H9 (cell line): Measurements from ENCODE around the gene IGF1R. TPM values are rescaled to one million over a fixed set of nuclear protein-coding genes. Genes with fewer than 3 reads are reported as not detected.

Source experiments
- DNase-seq: peaks from one replicate; pipeline ENCODE4 v3.0.0-alpha.2; 2017
- H2AFZ ChIP-seq: one replicate; pipeline ENCODE4 v1.6.1; 2013; ENCODE audit warnings: mild to moderate bottlenecking, low read length, control low read depth, moderate library complexity
- H2AK5ac ChIP-seq: 2 replicates; pipeline ENCODE4 v1.6.1; 2013; ENCODE audit warnings: low read length, control low read depth, mixed read lengths; ENCODE audit not compliant: insufficient read length
- H2BK120ac ChIP-seq: one replicate; pipeline ENCODE4 v1.6.1; 2013; ENCODE audit warnings: low read depth, mild to moderate bottlenecking, low read length, control low read depth, inconsistent platforms; ENCODE audit not compliant: poor library complexity, severe bottlenecking
- H2BK12ac ChIP-seq: 2 replicates; pipeline ENCODE4 v1.6.1; 2013; ENCODE audit warnings: low read length, control low read depth, mixed read lengths, low read depth; ENCODE audit not compliant: insufficient read length
- H2BK15ac ChIP-seq: 2 replicates; pipeline ENCODE4 v1.6.1; 2013; ENCODE audit warnings: low read depth, low read length, control low read depth
- H2BK20ac ChIP-seq: one replicate; pipeline ENCODE4 v1.6.1; 2013; ENCODE audit warnings: low read depth, mild to moderate bottlenecking, low read length, control low read depth, inconsistent platforms; ENCODE audit not compliant: poor library complexity, severe bottlenecking
- H2BK5ac ChIP-seq: 2 replicates; pipeline ENCODE4 v1.6.1; 2013; ENCODE audit warnings: low read length, control low read depth, mixed read lengths; ENCODE audit not compliant: insufficient read length
- H3K14ac ChIP-seq: 2 replicates; pipeline ENCODE4 v1.6.1; 2013; ENCODE audit warnings: low read length, control low read depth; ENCODE audit not compliant: insufficient read depth
- H3K18ac ChIP-seq: 2 replicates; pipeline ENCODE4 v1.6.1; 2013; ENCODE audit warnings: low read depth, mild to moderate bottlenecking, mixed read lengths, low read length, control low read depth; ENCODE audit not compliant: insufficient read length
- H3K23ac ChIP-seq: 2 replicates; pipeline ENCODE4 v1.6.1; 2013; ENCODE audit warnings: low read length, control low read depth, mixed read lengths, low read depth; ENCODE audit not compliant: insufficient read length
- H3K23me2 ChIP-seq: 2 replicates; pipeline ENCODE4 v1.6.1; 2013; ENCODE audit warnings: low read depth, mild to moderate bottlenecking, mixed read lengths, low read length, control low read depth; ENCODE audit not compliant: insufficient read length, poor library complexity, severe bottlenecking
- H3K27ac ChIP-seq: 2 replicates; pipeline ENCODE4 v1.5.1; 2013; ENCODE audit warnings: low read length, control low read depth, mixed read lengths, low read depth; ENCODE audit not compliant: insufficient read length
- H3K27me3 ChIP-seq: 2 replicates; pipeline ENCODE4 v1.6.1; 2013; ENCODE audit warnings: low read length, control low read depth, inconsistent platforms; ENCODE audit not compliant: insufficient read depth
- H3K4ac ChIP-seq: 2 replicates; pipeline ENCODE4 v1.6.1; 2013; ENCODE audit warnings: low read depth, mild to moderate bottlenecking, control low read depth, inconsistent platforms, low read length, moderate library complexity
- H3K4me1 ChIP-seq: 2 replicates; pipeline ENCODE4 v1.6.1; 2013; ENCODE audit warnings: low read length, control low read depth, inconsistent platforms; ENCODE audit not compliant: insufficient read depth
- H3K4me2 ChIP-seq: 2 replicates; pipeline ENCODE4 v1.6.1; 2013; ENCODE audit warnings: low read length, control low read depth, mixed read lengths; ENCODE audit not compliant: insufficient read length, insufficient read depth
- H3K56ac ChIP-seq: 2 replicates; pipeline ENCODE4 v1.6.1; 2013; ENCODE audit warnings: low read depth, mild to moderate bottlenecking, mixed read lengths, low read length, control low read depth; ENCODE audit not compliant: insufficient read length
- H3K79me1 ChIP-seq: 2 replicates; pipeline ENCODE4 v1.6.1; 2013; ENCODE audit warnings: low read depth, mild to moderate bottlenecking, moderate library complexity, low read length, control low read depth, inconsistent platforms; ENCODE audit not compliant: insufficient read depth, poor library complexity, severe bottlenecking
- H3K79me2 ChIP-seq: 2 replicates; pipeline ENCODE4 v1.6.1; 2013; ENCODE audit warnings: low read length, control low read depth, inconsistent platforms; ENCODE audit not compliant: insufficient read depth
- H3K9ac ChIP-seq: 2 replicates; pipeline ENCODE4 v1.6.1; 2013; ENCODE audit warnings: low read length, control low read depth, mixed read lengths; ENCODE audit not compliant: insufficient read length; ENCODE audit errors: extremely low read depth
- H3K9me3 ChIP-seq: one replicate; pipeline ENCODE4 v1.6.1; 2013; ENCODE audit warnings: low read depth, low read length, inconsistent platforms; ENCODE audit not compliant: control insufficient read depth
- H3T11ph ChIP-seq: one replicate; pipeline ENCODE4 v1.6.1; 2013; ENCODE audit warnings: mild to moderate bottlenecking, low read length, control low read depth, inconsistent platforms
- H4K20me1 ChIP-seq: one replicate; pipeline ENCODE4 v1.6.1; 2013; ENCODE audit not compliant: control insufficient read depth, insufficient read length, insufficient read depth
- H4K5ac ChIP-seq: 2 replicates; pipeline ENCODE4 v1.6.1; 2013; ENCODE audit warnings: low read depth, mild to moderate bottlenecking, mixed read lengths, low read length, control low read depth; ENCODE audit not compliant: insufficient read length
- H4K8ac ChIP-seq: replicated peaks from 2 replicates; pipeline ENCODE4 v1.6.1; 2013; ENCODE audit warnings: low read length, control low read depth, mixed read lengths, low read depth; ENCODE audit not compliant: insufficient read length
- H4K91ac ChIP-seq: 2 replicates; pipeline ENCODE4 v1.6.1; 2013; ENCODE audit warnings: low read depth, mild to moderate bottlenecking, moderate library complexity, mixed read lengths, low read length, control low read depth; ENCODE audit not compliant: insufficient read length
- H3K27ac Mint-ChIP-seq, 3 experiments: 2 replicates in 2 of 3; 3 replicates in 1 of 3; pipeline ENCODE4 v1.8.0; 2020 to 2021; ENCODE audit warnings: mixed read lengths in 3 of 3, mild to moderate bottlenecking in 1 of 3, moderate library complexity in 1 of 3
- H3K27me3 Mint-ChIP-seq: 2 replicates; pipeline ENCODE4 v1.8.0; 2021; ENCODE audit warnings: low read depth, mild to moderate bottlenecking, moderate library complexity, mixed read lengths
- H3K36me3 Mint-ChIP-seq, 3 experiments: 2 replicates in 2 of 3; 3 replicates in 1 of 3; pipeline ENCODE4 v1.8.0; 2020 to 2021; ENCODE audit warnings: low read depth in 3 of 3, mixed read lengths in 3 of 3; ENCODE audit not compliant: insufficient read depth in 1 of 3
- H3K4me1 Mint-ChIP-seq, 2 experiments: 2 replicates each; pipeline ENCODE4 v1.8.0; 2020; ENCODE audit warnings: mixed read lengths in 2 of 2
- H3K4me3 Mint-ChIP-seq, 2 experiments: 2 replicates in 1 of 2; 3 replicates in 1 of 2; pipeline ENCODE4 v1.8.0; 2020 to 2021; ENCODE audit warnings: mild to moderate bottlenecking in 2 of 2, mixed read lengths in 2 of 2, moderate library complexity in 1 of 2
- H3K9me3 Mint-ChIP-seq, 2 experiments: 2 replicates in 1 of 2; 3 replicates in 1 of 2; pipeline ENCODE4 v1.8.0; 2020; ENCODE audit warnings: mild to moderate bottlenecking in 2 of 2, mixed read lengths in 2 of 2, moderate library complexity in 1 of 2
- CTCF ChIP-seq: fragments of 200-600 bp; sonication (generic); conservative IDR thresholded peaks from 3 replicates; pipeline ENCODE4 v1.8.0; 2021; ENCODE audit warnings: antibody characterized with exemption, mild to moderate bottlenecking
- WGBS: extraction: QIAGEN DNeasy Blood & Tissue Kit; methylation state at CpG from one replicate; pipeline ENCODE4 v1.1.7; 2013; ENCODE audit warnings: missing lambda C conversion rate, low lambda C conversion rate, mixed read lengths; ENCODE audit not compliant: insufficient read length; ENCODE audit errors: extremely low coverage; 5-methylcytosine and 5-hydroxymethylcytosine counted together
- total RNA-seq: library from RNA; stranded (reverse); gene quantifications from 2 replicates; pipeline ENCODE4 v1.2.1, GENCODE V29; 2021

Gene IGF1R
- total RNA-seq, 1 experiment from 2014 or later, result 70.0 TPM

- Histone ChIP-seq H3T11ph (peak overlapping the region; percentile 21), H3K4me1 (peaks cover 28% of the 10 kb centered on the region), H2BK5ac (no peak overlapping the region), H2AK5ac (no peak overlapping the region), H4K20me1 (no peaks in the 10 kb centered on the region), H2BK15ac (no peak overlapping the region), H3K9ac (peak overlapping the region; percentile 9), H3K4me2 (peak overlapping the region; percentile 60), H4K5ac (no peak overlapping the region), H3K23me2 (peaks cover 8% of the 10 kb centered on the region), H3K9me3 (no peaks in the 10 kb centered on the region), H3K79me2 (peaks cover 47% of the 10 kb centered on the region; the same call in 1 of the 2 replicates), H3K27ac (peak overlapping the region; percentile 77), H3K27me3 (no peaks in the 10 kb centered on the region), H4K8ac (no peak overlapping the region), H3K56ac (no peak overlapping the region), H3K4ac (no peak overlapping the region), H3K23ac (no peak overlapping the region), H4K91ac (no peak overlapping the region), H2BK12ac (peak overlapping the region; percentile 80), H2BK120ac (peak overlapping the region; percentile 87), H3K18ac (peak overlapping the region; percentile 87), H3K79me1 (no peaks in the 10 kb centered on the region), H3K14ac (peak overlapping the region; percentile 85; the same call in 1 of the 2 replicates), H2BK20ac (no peak overlapping the region), H2AFZ (no peak overlapping the region)
- DNase-seq, result peak; percentile 83
- Mint-ChIP-seq H3K27me3 (peaks cover 1% of the 10 kb centered on the region; the same call in 1 of the 2 replicates), H3K36me3 (peaks cover 0 to 4% (median 0%) of the 10 kb centered on the region in 3 experiments; a peak in 2 of 7 replicates), H3K4me3 (peak overlapping the region; percentile 58 to 78), H3K4me1 (peaks cover 80 to 82% of the 10 kb centered on the region in 2 experiments), H3K9me3 (no peaks in the 10 kb centered on the region; a peak in 1 of 5 replicates), H3K27ac (peak overlapping the region; percentile 99)
- TF ChIP-seq CTCF, result no peak
- WGBS, result no CpG with 5 or more reads among the region's 11 CpGs
Measured at GRCh38 chr15:98800437-98801233, 152.3 kb downstream of the IGF1R start.
